GM12878 (cell line): ENCODE results near the gene PTGR1. TPM values are rescaled to one million over a fixed set of nuclear protein-coding genes. Genes with fewer than 3 reads are reported as not detected.

Source experiments
- ASH2L ChIP-seq: fragments of 300-600, 200-600 bp; sonication (generic); IDR thresholded peaks from 2 replicates; pipeline ENCODE4 v1.6.1; 2017; ENCODE audit warnings: low read depth, mild to moderate bottlenecking, borderline replicate concordance
- BMI1 ChIP-seq: fragments of 450-650 bp; IDR thresholded peaks from 2 replicates; pipeline ENCODE4 v1.6.1; 2016; ENCODE audit warnings: mild to moderate bottlenecking, moderate library complexity, borderline replicate concordance
- CHD1 ChIP-seq: IDR thresholded peaks from 2 replicates; pipeline ENCODE4 v1.6.1; 2012; ENCODE audit warnings: low read depth, low read length, improper control_type of control experiment
- E2F8 ChIP-seq: fragments of 450-650 bp; IDR thresholded peaks from 2 replicates; pipeline ENCODE4 v1.6.1; 2018; ENCODE audit warnings: mild to moderate bottlenecking, low read depth, moderate library complexity; ENCODE audit not compliant: partially characterized antibody
- FOS ChIP-seq: IDR thresholded peaks from 3 replicates; pipeline ENCODE4 v1.6.1; 2011; ENCODE audit warnings: borderline replicate concordance; ENCODE audit not compliant: insufficient read length; ENCODE audit errors: extremely low read depth
- FOXM1 ChIP-seq: IDR thresholded peaks from 2 replicates; pipeline ENCODE4 v1.6.1; 2012; ENCODE audit warnings: low read depth, mild to moderate bottlenecking, inconsistent platforms, low read length, moderate library complexity
- GABPA ChIP-seq: IDR thresholded peaks from 2 replicates; pipeline ENCODE4 v1.6.1; 2014; ENCODE audit warnings: antibody characterized with exemption, low read depth, mild to moderate bottlenecking, inconsistent platforms
- MEF2B ChIP-seq: fragments of 450-650 bp; IDR thresholded peaks from 2 replicates; pipeline ENCODE4 v1.6.1; 2018; ENCODE audit warnings: mild to moderate bottlenecking, moderate library complexity; ENCODE audit not compliant: partially characterized antibody, poor library complexity, severe bottlenecking
- MYC ChIP-seq: IDR thresholded peaks from 2 replicates; pipeline ENCODE4 v1.6.1; 2011; ENCODE audit warnings: mild to moderate bottlenecking, low read length, moderate library complexity, inconsistent platforms; ENCODE audit not compliant: insufficient read depth, insufficient replicate concordance, insufficient read length, severe bottlenecking
- NBN ChIP-seq: fragments of 450-650 bp; IDR thresholded peaks from 2 replicates; pipeline ENCODE4 v1.6.1; 2016
- NR2C2 ChIP-seq: IDR thresholded peaks from 2 replicates; pipeline ENCODE4 v1.6.1; 2011; ENCODE audit warnings: borderline replicate concordance, low read depth; ENCODE audit not compliant: control insufficient read depth, insufficient read length
- PAX8 ChIP-seq: fragments of 450-650 bp; IDR thresholded peaks from 2 replicates; pipeline ENCODE4 v1.6.1; 2017; ENCODE audit warnings: mild to moderate bottlenecking, moderate library complexity
- POU2F2 ChIP-seq: IDR thresholded peaks from 3 replicates; pipeline ENCODE4 v1.6.1; 2011; ENCODE audit warnings: low read depth, mild to moderate bottlenecking, low read length, borderline replicate concordance
- RB1 ChIP-seq: fragments of 450-650 bp; formaldehyde crosslinking; IDR thresholded peaks from 2 replicates; pipeline ENCODE4 v1.6.1; 2017; ENCODE audit warnings: mild to moderate bottlenecking, borderline replicate concordance
- RELB ChIP-seq: fragments of 450-650 bp; IDR thresholded peaks from 2 replicates; pipeline ENCODE4 v1.6.1; 2017; ENCODE audit warnings: low read depth, mild to moderate bottlenecking, moderate library complexity
- STAT1 ChIP-seq: fragments of 450-650 bp; conservative IDR thresholded peaks from 2 replicates; pipeline ENCODE4 v1.6.1; 2014; ENCODE audit warnings: antibody characterized with exemption, mild to moderate bottlenecking
- SUZ12 ChIP-seq: fragments of 200-600 bp; sonication (generic); IDR thresholded peaks from one replicate; pipeline ENCODE4 v1.6.1; 2018; ENCODE audit warnings: antibody characterized with exemption, mild to moderate bottlenecking; ENCODE audit not compliant: unreplicated experiment
- polyA plus RNA-seq, 11 experiments: library from polyadenylated mRNA; depleted of rRNA in 4 of 11; unstranded in 6 of 11; stranded (reverse) in 5 of 11; fragments of >200 nt; fragmentation: Nextera tagmentation in 4 of 11; fragmentation: Illumina TruSeq in 1 of 11; extraction: Ambion mirVana in 4 of 11; extraction: Trizol in 1 of 11; gene quantifications; 1 replicate in 1 of 11; 2 replicates in 10 of 11; pipeline versions ENCODE4 v1.2.1 to v1.2.3, GENCODE V29; 2011 to 2016; ENCODE audit warnings: inconsistent platforms in 2 of 11, missing spikeins in 2 of 11, low read depth in 1 of 11
- total RNA-seq, 4 experiments: library from RNA; depleted of rRNA in 3 of 4; stranded (reverse); fragments of >200 nt in 3 of 4; fragmentation: Illumina TruSeq in 1 of 4; extraction: Trizol in 1 of 4; gene quantifications; 2 replicates each; pipeline versions ENCODE4 v1.2.1 to v1.2.3, GENCODE V29; 2013 to 2021
- TF ChIP-seq, protein P1 (sequence below): fragments of 450-650 bp; IDR thresholded peaks from 2 replicates; pipeline ENCODE4 v1.6.1; 2017; ENCODE audit warnings: mild to moderate bottlenecking, moderate library complexity
- TF ChIP-seq, protein P2 (sequence below): fragments of 450-650 bp; IDR thresholded peaks from 2 replicates; pipeline ENCODE4 v1.6.1; 2017; ENCODE audit warnings: mild to moderate bottlenecking

Gene PTGR1
- total and polyA plus RNA-seq, 10 of the 15 experiments (the other 5 are each of a cell fraction or from before 2014, with no cell fraction given) = 0.12 to 6.3 (median 2.8) TPM

GRCh38 chr9:111631214-111631971 lies 31.9 kb upstream of the PTGR1 start, which contains the start of gene DNAJC25 (continued):
- no peak for TF ChIP-seq E2F8
- TF ChIP-seq RB1 = peak; percentile 74; the same call in 1 of the 2 replicates
- peak; percentile 19; the same call in 1 of the 2 replicates for TF ChIP-seq STAT1
- no peak for TF ChIP-seq PAX8
- TF ChIP-seq RELB = no peak
- TF ChIP-seq GABPA = no peak
- TF ChIP-seq SUZ12 = no peak
- TF ChIP-seq MEF2B = no peak
- TF ChIP-seq FOXM1 = no peak
- no peak for TF ChIP-seq CHD1
- peak; percentile 59 for TF ChIP-seq MYC
- TF ChIP-seq NBN = no peak
- TF ChIP-seq, protein P1, sequence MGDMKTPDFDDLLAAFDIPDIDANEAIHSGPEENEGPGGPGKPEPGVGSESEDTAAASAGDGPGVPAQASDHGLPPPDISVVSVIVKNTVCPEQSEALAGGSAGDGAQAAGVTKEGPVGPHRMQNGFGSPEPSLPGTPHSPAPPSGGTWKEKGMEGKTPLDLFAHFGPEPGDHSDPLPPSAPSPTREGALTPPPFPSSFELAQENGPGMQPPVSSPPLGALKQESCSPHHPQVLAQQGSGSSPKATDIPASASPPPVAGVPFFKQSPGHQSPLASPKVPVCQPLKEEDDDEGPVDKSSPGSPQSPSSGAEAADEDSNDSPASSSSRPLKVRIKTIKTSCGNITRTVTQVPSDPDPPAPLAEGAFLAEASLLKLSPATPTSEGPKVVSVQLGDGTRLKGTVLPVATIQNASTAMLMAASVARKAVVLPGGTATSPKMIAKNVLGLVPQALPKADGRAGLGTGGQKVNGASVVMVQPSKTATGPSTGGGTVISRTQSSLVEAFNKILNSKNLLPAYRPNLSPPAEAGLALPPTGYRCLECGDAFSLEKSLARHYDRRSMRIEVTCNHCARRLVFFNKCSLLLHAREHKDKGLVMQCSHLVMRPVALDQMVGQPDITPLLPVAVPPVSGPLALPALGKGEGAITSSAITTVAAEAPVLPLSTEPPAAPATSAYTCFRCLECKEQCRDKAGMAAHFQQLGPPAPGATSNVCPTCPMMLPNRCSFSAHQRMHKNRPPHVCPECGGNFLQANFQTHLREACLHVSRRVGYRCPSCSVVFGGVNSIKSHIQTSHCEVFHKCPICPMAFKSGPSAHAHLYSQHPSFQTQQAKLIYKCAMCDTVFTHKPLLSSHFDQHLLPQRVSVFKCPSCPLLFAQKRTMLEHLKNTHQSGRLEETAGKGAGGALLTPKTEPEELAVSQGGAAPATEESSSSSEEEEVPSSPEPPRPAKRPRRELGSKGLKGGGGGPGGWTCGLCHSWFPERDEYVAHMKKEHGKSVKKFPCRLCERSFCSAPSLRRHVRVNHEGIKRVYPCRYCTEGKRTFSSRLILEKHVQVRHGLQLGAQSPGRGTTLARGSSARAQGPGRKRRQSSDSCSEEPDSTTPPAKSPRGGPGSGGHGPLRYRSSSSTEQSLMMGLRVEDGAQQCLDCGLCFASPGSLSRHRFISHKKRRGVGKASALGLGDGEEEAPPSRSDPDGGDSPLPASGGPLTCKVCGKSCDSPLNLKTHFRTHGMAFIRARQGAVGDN = peak; percentile 93
- peak; percentile 94; the same call in 2 of the 3 replicates for TF ChIP-seq POU2F2
- TF ChIP-seq, protein P2, sequence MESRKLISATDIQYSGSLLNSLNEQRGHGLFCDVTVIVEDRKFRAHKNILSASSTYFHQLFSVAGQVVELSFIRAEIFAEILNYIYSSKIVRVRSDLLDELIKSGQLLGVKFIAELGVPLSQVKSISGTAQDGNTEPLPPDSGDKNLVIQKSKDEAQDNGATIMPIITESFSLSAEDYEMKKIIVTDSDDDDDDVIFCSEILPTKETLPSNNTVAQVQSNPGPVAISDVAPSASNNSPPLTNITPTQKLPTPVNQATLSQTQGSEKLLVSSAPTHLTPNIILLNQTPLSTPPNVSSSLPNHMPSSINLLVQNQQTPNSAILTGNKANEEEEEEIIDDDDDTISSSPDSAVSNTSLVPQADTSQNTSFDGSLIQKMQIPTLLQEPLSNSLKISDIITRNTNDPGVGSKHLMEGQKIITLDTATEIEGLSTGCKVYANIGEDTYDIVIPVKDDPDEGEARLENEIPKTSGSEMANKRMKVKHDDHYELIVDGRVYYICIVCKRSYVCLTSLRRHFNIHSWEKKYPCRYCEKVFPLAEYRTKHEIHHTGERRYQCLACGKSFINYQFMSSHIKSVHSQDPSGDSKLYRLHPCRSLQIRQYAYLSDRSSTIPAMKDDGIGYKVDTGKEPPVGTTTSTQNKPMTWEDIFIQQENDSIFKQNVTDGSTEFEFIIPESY = no peak
- TF ChIP-seq FOS = no peak
- no peak; the same call in 1 of the 2 replicates for TF ChIP-seq BMI1
- TF ChIP-seq NR2C2 = no peak
- TF ChIP-seq ASH2L = peak; percentile 41; the same call in 1 of the 2 replicates
